NCI-H2227 (cell line): ENCODE results near the gene INAVA.
"Not testable (repeated sequence)": the region's sequence is repeated elsewhere in the genome, so short reads cannot be mapped to it uniquely, and the experiment has no call there.

Source experiments
- DNase-seq: peaks from one replicate; lab custom pipeline; 2025; ENCODE audit not compliant: unreplicated experiment; lab: John Stamatoyannopoulos, UW

The INAVA gene

DNA sequence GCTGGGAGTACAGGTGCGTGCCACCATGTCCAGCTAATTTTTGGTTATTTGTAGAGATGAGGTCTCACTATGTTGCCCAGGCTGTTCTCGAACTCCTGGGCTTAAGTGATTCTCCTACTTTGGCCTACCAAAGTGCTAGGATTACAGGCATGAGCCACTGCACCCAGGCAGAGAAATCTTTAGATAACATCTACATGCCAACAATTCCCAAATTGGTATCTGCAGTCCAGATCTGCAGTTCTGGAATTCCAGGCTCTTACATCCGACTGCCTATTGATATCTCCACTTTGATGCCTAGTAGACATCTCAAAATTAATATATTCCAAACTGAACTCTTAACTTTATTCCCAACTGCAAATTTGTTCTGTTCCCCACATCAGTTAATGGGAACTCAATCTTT is 23.3 kb downstream of the INAVA start:
- DNase-seq = no peak

DNA sequence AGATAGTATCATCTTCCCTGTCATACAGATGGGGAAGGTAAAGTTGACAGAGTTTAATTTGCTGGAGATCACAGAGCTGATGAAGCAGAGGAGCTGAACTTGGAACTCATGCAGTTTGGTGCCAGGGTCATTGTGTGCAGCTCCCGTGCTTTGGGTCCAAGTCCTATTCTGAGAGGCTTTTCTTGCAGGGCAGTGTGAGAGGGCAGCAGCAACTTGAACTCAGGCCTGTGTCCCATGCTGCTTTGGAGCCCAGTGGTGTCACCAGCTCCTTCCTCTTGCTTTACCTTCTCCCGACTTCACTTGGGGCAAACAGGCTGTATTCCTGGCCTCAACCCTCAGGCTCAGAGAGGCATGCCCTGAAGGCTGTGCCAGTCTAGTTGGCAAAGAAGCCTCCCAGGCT is 24.7 kb downstream of the INAVA start:
- DNase-seq = no peak

DNA sequence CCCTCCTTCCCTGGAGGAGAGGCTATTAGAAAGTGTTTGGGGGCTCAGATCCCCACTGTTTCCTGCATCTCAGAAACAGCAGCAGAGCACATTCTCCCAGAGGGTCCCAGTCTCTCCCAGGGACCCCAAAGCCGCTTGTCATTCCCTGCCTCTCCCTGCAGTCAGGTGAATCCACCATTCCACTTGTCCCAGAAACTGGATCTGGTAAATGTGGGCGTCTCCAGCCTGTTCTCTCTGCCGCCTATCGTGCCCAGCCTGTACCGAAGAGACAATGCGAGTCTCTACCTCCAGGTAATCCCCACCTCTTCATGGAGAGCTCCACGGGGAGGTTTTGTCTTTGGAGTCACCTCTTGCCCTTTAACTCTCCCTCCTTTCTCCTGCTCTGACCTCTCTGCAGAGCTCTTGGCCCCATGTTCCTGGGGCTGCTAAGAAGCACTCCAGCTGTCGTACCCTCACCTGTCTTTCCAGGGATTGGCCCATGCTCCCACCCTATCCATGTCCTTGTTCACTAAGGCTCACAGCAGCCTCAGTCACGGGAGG is 26.9 kb downstream of the INAVA start:
- no peak for DNase-seq

DNA sequence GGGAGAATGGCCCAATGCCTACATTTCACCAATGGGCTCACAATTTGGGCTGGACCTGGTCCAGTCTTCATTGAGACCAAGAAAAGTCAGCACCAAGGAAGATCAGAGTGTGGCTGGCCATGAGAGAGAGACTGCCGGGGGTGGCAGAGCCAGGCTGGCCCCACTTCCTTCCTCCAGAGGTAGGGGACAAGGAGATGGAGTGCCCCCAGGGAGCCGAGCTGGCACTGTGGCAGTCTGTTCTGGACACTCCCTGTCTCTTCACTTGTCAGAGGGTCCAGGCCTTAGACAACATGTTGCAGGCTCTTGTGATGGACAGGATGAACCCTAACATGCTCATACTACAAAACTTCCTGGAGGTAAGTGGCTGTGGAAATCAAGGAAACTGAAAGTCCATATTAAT is 27.7 kb downstream of the INAVA start:
- no peak for DNase-seq

DNA sequence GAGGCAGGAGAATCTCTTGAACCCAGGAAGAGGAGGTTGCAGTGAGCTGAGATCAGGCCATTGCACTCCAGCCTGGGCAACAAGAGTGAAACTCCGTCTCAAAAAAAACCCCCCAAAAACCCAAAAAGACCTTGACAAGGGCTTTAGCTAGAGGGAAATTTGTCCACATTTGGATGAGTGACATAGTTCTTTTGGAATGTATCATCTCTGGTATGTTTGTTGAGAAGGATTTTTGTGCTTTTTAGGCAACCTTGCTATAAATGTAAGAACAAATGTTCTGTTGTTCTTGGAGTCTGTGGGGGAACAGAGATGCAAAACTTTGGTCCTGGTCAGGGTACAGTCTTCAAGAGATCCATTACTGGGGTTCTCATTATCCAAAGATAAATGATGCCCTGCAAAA is 28.9 kb downstream of the INAVA start:
- no peak for DNase-seq

DNA sequence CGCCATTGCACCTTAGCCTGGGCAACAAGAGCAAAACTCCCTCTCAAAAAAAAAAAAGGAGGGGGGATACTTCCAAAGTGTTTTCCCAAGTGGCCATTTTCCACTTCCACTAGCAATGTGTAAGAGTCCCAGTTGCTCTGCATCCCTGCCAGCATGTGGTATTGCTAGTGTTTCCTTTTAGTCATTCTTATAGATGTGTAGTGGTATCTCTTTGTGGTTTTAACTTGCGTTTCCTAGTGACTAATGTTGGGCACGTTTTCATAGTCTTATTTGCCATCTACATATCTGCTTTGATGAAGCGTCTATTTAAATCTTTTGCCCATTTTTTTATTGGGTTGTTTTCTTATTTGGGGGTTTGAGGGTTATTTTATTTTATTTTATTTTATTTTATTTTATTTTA is 31.1 kb downstream of the INAVA start:
- DNase-seq = no peak

DNA sequence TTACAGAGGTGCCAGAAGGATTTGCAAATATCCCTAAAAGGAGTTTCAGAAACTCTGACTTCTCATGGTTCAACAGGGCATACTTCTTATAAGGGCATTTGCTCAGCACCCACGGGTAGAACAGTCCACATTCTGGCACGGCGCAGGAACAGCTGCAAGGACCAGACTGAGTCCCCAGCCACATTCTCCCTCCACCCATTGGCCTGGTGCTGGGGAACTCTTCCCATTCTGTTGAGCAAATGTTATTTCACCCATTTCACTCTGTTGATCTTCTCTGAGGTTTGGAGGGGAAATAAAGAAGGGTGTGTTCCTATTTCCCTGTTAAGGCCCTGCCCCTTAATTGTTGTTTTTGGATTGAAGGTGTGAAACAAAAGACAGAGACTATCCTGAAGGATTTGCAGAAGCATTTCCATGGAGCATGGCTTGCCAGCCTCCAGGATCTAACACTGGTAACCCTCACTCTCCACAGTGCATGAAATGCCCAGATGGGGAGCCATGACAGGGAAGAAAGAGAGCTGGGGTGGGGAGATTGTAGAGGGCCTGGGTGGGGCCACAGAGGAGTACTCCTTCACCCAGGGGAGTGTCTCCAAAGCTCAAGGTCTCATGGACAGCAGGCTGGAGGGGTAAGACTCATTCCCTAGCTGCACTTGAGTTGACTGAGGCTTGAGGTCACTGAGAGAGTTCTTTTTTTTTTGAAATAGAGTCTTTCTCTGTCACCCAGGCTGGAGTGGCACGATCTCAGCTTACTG is 35.0 kb downstream of the INAVA start:
- no peak for DNase-seq

DNA sequence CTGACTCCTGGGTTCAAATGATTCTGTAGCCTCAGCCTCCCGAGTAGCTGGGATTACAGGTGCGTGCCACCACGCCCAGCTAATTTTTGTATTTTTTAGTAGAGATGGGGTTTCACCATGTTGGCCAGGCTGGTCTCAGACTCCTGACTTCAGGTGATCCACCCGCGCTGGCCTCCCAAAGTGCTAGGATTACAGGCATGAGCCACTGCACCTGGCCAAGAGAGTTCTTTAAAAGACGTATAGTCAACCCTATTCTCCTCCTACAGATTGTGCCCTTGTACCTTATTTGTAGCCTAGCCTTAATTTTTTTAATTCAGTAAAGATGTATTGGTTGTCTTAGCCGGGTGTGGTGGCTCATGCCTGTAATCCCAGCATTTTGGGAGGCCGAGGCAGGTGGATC is 35.6 kb downstream of the INAVA start:
- DNase-seq = not testable (repeated sequence)

DNA sequence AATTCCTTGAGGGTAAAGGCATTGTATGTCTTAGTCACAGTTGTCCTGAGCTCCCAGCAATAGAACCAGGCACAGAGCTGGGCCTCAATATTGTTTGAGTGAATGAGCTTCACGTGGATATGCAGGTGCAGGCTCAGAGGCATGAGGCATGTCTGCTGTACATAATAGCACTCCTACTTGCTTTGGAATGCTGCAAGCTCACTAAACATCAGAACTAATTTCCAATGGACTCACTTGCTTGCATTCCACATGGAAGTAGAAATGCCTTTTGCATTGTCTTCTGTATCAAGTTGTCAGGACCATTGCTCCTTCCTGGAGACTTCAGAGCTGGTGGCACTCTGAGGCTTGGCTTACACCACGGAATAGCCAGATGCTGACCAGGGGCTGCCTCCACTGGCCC is 37.1 kb downstream of the INAVA start:
- no peak for DNase-seq

DNA sequence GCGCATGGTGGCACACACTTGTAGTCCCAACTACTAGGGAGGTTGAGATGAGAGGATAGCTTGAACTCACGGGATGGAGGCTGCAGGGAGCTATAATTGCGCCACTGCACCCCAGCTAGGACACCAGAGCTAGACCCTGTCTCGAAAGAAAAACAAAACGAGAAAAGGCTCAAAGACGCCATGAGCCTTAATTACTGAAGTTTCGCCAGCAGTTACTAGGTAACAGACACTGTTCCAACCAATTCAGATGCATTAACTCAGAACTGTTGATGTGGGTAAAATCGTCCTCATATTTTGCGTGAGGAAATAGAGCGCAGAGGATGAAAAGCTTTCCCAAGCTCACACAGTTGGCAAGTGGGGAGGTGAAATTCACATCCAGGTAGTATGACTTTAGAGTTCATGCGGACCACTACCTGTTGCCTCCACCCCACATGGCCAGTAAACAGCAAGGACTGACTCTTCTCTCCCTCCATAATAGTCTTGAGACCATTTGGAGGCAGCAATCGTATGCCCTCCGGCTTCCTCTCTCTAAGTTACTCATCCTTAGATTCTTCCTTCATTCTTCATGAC is 40.1 kb downstream of the INAVA start:
- DNase-seq = no peak

DNA sequence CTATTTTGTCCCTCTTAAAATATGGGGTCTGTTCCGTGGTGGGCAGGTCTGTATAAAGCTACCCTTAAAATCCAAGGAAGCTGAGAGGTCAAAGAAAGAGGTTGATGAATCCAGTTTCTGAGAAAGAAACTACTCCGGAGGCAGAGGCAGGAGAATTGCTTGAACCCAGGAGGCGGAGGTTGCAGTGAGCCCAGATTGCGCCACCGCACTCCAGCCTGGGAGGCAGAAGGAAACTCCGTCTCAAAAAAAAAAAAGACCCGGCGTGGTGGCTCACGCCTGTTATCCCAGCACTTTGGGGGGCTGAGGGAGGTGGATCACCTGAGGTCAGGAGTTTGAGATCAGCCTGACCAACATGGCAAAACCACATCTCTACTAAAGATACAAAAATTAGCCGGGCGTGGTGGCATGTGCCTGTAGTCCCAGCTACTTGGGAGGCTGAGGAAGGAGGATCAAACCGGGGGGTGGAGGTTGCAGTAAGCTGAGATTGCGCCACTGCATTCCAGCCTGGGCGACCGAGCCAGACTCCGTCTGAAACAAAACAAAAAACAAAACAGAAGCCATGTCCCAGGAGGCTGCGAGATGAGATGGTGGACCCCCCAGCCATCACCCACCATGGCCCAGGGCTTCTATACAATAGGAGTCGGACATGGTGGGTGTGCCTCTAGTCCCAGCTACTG is 40.7 kb downstream of the INAVA start:
- not testable (repeated sequence) for DNase-seq

DNA sequence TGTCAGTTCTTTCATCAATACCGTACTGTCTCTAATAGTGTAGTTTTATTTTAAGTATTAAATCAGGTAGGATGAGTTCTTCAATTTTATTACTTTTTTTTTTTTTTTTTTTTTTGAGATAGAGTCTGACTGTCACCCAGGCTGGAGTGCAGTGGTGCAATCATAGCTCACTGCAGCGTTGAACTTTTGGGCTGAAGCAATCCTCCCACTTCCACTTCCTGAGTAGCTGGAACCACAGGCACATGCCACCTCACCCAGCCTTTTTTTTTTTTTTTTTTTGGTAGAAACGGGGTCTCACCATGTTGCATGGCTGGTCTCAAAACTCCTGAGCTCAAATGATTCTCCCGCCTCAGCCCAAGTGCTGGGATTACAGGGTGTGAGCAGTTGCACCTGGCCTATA is 44.3 kb downstream of the INAVA start:
- no peak for DNase-seq

DNA sequence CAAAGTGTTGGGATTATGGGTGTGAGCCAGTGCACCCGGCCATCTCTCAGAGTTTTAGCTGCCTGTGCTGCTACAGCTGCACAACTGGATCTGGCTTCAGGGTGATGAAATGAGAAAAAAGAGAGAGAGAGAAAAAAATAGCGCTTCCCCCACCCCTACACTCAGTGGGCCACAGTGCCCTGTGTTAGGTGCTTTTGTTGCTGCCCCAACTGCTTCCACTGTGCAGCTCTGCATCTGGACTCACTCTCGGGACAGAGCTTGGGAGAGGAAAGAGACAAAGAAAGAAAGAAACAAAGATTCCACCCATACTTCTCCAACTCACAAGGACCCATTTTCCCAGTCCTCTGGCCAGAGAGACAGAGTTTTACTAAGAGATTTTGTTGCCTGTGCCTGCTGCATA is 50.4 kb downstream of the INAVA start:
- DNase-seq = no peak

DNA sequence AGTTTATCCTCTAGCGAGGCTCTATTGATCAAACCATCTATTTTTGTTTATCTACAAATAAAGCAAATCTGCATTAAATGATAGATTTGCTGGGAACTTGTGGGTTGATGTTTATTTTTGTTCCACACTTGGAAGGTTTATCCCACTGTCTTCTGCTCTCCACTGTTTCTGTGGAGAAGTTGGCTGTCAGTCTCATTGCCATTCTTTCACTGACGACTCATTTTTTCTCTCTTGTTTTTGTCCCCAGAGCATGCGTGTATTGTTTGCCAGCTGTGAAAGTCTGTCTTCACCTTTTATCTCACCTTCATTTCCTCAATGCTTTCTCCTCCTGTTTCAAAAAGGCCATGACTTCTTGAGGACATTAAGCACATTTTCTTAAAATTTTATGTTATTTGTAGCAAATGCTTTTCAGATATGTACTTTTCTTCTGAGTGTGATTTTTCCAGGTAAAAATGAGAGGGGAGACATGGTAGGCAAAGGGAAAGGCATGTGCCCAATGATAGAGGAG is 52.4 kb downstream of the INAVA start:
- no peak for DNase-seq

DNA sequence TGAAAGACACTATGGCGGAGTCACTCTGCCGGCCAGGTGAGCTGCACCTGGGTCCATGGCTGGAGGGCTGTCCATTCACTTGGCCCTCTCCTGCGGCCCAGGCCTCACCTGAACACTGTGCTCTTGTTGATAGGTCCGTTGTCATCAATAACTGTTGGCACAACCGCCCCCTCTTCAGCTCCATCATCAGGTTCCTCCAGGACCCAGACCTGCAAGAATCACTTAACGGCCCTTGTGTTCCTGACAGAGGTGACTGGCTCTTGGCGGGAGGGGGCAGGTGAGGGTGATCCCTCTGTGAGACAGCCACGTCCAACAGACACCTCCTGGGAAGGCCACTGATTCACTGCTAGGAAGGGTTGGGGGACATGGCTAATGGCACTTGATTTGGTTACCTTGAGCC is 54.9 kb downstream of the INAVA start:
- no peak for DNase-seq

DNA sequence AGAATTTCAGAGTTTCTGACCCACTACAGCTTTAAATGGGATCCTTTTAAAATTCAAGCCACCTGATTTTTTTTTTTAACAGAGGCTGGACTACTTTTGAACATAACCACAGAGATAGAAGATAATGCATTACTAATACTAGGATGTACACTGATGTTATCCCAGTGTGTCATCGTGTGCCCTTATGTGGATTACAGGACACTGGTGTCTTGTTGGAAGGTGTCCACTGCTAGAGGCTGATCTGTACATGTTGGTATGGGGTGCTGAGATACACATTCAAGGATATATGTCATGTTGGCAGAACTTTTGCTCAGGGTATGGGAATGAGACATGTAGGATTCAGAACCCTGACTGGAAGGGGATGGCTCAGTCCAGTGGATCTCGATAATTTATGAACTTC is 56.3 kb downstream of the INAVA start:
- no peak for DNase-seq

DNA sequence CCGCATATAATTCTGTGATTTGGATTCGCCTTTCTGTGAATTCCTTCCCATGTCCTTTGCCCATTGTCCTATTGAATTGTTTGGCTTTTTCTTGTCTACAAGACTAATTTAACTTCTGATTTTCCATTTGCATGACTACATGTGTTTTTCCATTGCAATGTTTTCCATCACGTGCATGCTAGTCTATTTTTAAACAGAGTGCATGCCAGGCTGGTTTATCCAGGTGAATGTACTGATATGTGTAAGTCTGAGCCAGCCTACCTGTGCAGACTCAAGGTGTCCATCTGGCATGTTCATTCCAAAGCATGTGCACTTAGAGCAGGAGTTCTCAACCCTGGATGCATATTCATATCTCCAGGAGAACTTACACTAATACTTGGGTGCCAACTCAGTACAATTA is 59.7 kb downstream of the INAVA start:
- no peak for DNase-seq

DNA sequence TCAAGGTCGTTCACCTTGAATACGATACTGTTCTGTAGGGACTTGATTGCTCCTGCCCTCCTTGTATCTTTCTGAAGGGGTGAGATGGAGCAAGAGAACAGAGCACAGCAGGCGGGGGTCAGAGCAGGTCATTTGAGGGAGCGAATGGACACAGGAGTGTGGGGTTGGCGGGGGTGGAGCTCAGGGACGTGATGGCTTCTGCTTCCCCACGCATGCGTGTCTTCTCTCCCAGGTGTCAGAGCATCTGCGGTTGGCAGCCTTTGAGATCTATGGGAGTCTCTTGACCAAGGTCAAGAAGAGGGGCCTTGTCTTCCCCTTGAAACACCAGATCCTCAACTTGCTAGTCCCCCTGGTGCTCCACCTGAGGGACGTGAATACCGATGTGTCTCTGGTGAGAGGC is 63.9 kb downstream of the INAVA start:
- DNase-seq = no peak

DNA sequence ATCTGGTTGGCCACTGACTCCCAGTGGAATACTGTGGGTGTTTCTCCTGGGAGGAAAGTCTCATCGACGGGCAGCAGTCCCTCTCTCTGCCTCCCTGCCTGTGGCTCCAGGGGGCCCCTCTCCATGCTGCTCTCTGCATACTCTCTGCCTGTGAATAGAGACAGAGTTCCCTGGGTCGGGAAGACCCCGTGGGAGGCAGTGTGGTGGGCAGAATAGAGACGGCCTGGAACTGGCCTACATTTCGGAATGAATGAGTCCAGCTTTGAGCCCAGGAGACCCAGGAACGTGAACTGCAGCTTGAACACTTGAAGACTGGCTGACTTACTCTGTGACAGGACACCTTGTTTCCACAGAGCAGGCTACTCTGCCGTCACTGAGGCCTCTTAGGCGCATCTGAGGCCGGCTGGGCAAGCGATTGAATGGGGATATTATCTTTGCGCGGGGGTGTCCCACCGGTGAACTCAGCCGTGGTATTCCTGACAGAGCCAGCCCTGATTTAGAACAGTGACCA is 64.8 kb downstream of the INAVA start:
- DNase-seq = no peak

DNA sequence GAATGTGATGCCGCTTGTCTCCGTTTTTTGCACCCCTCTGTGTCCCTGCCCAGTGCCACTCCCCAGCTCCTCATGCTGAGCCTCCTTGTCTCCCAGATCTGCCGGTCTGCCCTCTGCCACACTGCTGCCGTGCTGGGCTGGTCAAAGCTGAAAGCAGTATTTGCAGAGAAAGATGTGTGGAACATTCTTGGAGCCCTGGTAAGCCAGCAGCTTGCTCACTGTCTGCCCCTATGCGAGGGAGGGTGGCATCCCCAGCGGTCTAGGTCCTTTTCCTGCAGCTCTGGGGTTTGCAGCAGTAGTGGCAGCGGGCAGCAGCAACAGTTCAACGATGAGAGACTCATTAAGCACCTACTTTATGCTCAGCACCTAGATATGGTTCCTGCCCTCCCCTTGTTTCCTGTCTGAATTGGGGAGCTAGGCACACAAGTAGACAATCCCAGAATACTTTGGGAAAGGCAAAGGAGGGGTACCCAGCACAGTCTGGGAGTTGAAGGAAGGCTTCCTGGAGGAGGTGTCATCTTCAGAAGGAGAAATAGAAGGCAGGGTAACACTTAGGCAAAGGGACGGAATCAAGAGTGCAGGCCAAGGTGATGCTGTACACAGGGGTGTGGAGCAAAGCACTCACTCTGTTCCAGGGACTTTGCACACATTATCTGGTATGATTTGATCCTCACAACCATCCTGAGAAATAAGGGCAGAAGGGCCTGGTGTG is 65.7 kb downstream of the INAVA start:
- DNase-seq = no peak

DNA sequence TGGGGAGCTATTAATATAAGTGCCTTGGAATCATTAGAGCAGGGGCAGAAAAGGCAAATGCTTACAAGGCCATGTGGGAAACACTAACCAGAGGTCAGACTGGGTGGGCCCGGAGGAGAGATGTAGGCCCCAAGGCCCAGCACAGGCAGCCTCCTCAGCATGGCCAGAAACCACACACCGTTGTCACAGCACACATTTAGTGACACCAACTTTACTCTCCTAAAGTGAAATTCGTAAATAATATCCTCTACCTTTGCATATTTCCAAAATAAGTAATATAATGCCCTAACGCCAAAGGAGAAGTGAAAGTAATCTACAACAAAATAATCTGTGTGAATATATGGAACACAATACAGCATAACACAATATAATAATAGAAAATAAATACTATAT is 66.2 kb downstream of the INAVA start:
- DNase-seq = no peak
